Measurements from ENCODE around the gene DHRSX.

GRCh38 chrX:2538031-2538757, 37.4 kb upstream of the DHRSX start:
- TF ChIP-seq CTCF (IDR thresholded peaks at IDR 0.05) (no peak), POLR2A (IDR thresholded peaks at IDR 0.05) (no peak)

Data from adrenal gland (tissue), 5 donors.